IPS-18c (cell line): ENCODE data around the gene SRPK3.
A peak's percentile ranks its signal among the peaks of the same experiment; 100 is the strongest.
"Not testable (repeated sequence)": the region's sequence is repeated elsewhere in the genome, so short reads cannot be mapped to it uniquely, and the experiment has no call there.

Experiments used
- H3K4me3 ChIP-seq: 2 replicates; pipeline ENCODE4 v1.7.0; 2013; ENCODE audit warnings: low read depth, mild to moderate bottlenecking, low read length, moderate library complexity; ENCODE audit not compliant: insufficient read depth
- H3K9me3 ChIP-seq: one replicate; pipeline ENCODE4 v1.6.1; 2013; ENCODE audit warnings: mild to moderate bottlenecking, low read length, moderate library complexity; ENCODE audit not compliant: control insufficient read depth, insufficient read depth

The SRPK3 gene

DNA sequence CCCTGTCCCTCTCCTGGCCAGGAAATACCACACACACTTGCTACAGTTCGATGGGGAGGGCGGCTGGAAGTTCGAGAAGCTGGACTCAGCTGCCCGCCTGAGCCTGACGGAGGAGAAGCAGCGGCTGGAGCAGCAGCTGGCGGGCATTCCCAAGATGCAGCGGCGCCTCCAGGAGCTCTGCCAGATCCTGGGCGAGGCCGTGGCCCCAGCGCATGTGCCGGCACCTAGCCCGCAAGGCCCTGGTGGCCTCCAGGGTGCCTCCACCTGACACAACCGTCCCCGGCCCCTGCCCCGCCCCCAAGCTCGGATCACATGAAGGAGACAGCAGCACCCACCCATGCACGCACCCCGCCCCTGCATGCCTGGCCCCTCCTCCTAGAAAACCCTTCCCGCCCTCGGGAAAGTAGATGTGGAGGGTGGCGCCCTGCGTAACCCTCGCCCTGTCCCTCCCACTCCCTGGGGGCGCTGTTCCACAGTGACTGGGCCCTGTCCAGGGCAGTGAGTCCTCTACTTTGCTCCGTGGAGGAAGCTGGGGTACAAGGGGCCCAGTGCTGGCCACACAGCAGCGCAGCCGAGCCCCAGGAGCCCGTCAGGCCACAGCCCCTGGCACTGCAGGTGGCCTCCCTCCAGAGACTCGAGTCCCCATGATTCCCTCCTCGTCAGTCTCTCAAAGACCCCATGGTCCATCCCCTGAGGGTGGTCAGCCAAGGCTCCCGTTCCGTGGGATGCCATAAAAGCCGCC, 37.2 kb upstream of the SRPK3 start:
- H3K9me3 ChIP-seq = not testable (repeated sequence)
- peak overlapping the region; percentile 40 for H3K4me3 ChIP-seq

DNA sequence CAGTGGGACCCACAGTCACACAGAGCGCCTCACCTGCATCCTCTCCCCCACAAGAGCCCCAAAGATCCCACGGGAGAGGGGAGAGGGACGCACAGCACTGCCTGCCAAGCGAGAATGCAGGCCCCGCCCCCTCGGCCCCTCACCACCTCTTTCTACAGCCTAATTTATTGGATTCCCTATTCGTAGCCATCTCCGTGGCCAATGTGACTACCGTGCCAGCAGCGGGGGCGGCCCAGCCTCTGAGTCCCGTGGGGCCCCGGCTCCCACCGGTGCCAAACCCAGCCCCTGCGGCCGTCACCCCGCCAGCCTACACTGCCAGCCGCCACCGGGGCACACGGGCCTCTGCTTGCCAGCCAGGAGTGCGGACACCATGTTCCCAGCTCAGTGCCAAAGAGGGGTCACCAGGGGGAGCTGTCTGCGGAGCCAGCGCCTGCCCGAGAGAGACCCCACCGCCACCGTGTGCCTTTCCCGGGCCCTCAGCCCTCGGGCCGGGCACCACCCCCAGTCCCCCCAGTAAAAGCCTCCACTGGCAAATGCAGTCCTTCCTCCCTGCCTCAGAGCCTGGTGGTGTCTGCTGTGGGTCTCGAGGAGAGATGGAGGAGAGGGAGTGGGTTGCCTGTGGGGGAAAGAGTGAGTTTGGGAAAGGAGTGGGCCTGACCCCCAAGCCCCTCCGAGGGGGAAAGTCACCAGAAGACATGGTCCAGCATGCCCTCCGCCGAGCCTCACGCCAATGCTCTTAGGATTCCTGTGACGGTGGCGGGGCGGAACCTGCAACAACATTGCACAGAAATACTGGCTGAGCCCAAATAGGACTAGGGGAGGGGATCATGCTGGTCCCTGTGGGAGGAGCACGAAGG, 36.4 kb upstream of the SRPK3 start:
- H3K4me3 ChIP-seq = peak overlapping the region; percentile 40
- H3K9me3 ChIP-seq = no peaks in the 10 kb centered on the region

DNA sequence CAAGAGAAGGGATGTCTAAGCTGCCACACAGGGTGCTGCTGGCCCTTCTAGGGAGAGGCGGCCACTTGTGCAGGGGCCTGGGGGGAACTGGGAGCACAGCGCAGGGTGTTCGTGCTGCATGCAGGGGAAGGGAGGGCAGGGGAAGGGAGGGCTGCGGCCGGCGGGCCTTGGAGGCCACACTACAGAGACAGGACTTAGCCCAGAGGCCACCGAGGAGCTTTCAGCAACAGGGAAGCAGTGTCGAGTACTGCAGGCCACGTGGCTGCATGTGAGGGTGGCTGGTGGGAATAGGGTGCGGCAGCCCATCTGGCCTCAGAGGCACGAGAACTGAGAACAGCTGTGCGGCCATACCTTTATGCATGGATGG, 35.8 kb upstream of the SRPK3 start:
- H3K9me3 ChIP-seq, H3K4me3 ChIP-seq: not testable (repeated sequence)

DNA sequence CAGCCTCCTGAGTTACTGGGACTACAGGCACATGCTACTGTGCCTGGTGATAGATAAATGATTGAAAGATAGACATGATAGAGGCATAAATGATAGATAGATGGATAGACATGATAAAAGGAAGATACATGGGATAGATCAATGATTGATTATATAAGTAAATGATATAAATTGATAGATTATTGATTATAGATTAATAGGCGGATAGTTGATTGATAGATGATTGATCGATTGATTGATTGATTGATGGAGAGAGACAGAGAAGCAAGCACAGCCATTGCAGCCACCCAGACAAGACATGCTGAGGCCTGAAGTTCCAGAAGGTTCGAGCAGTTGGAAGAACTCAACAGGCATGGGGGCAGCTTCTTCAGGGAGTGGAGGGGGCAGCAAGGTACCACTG, 34.5 kb upstream of the SRPK3 start:
- Histone ChIP-seq H3K9me3 (peaks cover 3% of the 10 kb centered on the region), H3K4me3 (no peak overlapping the region)

DNA sequence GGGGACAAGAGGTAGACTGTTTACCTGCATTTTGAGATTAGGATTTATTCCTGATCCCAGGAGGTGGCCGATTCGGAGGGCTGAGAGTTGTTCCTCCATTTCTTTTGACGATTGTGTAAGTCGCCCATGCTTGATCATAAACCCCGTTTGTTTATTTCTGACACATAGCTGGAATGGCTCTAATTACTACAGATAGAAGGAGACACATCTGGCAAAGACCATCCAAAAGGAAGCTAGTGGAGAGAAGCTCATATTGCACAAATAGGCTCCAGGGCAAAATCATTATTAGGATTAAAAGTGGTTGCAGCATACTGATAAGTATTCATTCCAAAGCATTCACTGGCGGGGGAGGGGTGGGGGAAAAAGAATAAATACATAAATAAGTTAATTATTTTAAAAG, 33.9 kb upstream of the SRPK3 start:
- not testable (repeated sequence) for H3K4me3 ChIP-seq, H3K9me3 ChIP-seq

GRCh38 chrX:153749017-153749416, 31.8 kb upstream of the SRPK3 start:
- not testable (repeated sequence) for H3K9me3 ChIP-seq, H3K4me3 ChIP-seq

GRCh38 chrX:153750127-153750774, 30.6 kb upstream of the SRPK3 start:
- Histone ChIP-seq H3K4me3 (no peak overlapping the region), H3K9me3 (peaks cover 7% of the 10 kb centered on the region)

DNA sequence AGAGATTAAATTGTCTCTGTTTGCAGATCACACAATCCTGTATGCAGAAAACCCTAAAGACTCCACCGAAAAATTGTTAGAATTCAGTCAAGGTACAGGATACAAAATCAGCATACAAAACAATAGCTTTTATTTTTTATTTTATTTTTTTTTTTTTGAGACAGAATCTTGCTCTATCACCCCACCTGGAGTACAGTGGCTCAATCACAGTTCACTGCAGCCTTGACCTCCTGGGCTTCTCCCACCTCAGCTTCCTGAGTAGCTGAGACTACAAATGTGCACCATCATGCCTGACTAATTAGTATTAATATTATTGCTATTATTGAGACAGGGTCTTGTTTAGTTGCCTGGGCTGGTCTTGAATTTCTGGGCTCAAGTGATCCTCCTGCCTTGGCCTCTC, 25.7 kb upstream of the SRPK3 start:
- no peak overlapping the region for H3K4me3 ChIP-seq
- H3K9me3 ChIP-seq = peaks cover 7% of the 10 kb centered on the region

- no peak overlapping the region for H3K4me3 ChIP-seq
- H3K9me3 ChIP-seq = peaks cover 15% of the 10 kb centered on the region
Measured at GRCh38 chrX:153761863-153762262, 19.0 kb upstream of the SRPK3 start.

DNA sequence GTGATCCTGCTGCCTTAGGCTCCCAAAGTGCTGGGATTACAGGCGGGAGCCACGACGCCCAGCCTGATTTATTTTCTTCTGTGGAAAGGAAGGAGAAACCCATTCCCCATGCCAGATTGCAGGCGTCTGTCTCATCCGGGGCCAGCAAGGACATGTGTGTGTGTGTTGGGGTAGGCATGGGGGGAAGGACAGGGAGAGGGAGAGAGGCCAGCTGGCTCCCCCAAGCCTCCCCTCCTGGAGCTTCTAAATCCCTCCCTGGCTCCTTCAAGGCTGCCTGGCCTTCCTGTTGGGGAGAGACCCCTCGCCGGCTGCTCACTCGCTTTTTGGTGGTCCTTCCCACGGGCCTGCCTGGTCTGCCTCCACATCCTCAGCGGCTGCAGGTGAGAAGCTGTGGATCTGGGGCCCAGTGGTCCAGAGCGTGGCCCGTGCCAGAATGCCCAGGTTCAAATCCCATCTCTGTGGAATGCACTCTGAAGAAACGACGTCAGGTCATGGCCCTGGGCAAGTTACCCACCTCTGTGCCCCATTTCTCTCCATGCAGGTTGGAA, 18.1 kb upstream of the SRPK3 start:
- peaks cover 15% of the 10 kb centered on the region for H3K9me3 ChIP-seq
- no peak overlapping the region for H3K4me3 ChIP-seq

- Histone ChIP-seq H3K4me3 (no peak overlapping the region), H3K9me3 (peaks cover 18% of the 10 kb centered on the region)
Measured at GRCh38 chrX:153763298-153763932, 17.4 kb upstream of the SRPK3 start.

- Histone ChIP-seq H3K9me3 (peaks cover 22% of the 10 kb centered on the region), H3K4me3 (no peak within 1 kb of the TSS; the same call in 1 of the 2 replicates)
Measured at GRCh38 chrX:153763989-153764755, 16.7 kb upstream of the SRPK3 start, which contains the start of gene PLXNB3. Gene PLXNB3, plus strand, starts transcription at chrX:153764249. Its CDS starts 1,287 bp downstream, at chrX:153765536.

GRCh38 chrX:153764786-153765137, 16.1 kb upstream of the SRPK3 start:
- Histone ChIP-seq H3K9me3 (peaks cover 24% of the 10 kb centered on the region), H3K4me3 (no peak overlapping the region)

DNA sequence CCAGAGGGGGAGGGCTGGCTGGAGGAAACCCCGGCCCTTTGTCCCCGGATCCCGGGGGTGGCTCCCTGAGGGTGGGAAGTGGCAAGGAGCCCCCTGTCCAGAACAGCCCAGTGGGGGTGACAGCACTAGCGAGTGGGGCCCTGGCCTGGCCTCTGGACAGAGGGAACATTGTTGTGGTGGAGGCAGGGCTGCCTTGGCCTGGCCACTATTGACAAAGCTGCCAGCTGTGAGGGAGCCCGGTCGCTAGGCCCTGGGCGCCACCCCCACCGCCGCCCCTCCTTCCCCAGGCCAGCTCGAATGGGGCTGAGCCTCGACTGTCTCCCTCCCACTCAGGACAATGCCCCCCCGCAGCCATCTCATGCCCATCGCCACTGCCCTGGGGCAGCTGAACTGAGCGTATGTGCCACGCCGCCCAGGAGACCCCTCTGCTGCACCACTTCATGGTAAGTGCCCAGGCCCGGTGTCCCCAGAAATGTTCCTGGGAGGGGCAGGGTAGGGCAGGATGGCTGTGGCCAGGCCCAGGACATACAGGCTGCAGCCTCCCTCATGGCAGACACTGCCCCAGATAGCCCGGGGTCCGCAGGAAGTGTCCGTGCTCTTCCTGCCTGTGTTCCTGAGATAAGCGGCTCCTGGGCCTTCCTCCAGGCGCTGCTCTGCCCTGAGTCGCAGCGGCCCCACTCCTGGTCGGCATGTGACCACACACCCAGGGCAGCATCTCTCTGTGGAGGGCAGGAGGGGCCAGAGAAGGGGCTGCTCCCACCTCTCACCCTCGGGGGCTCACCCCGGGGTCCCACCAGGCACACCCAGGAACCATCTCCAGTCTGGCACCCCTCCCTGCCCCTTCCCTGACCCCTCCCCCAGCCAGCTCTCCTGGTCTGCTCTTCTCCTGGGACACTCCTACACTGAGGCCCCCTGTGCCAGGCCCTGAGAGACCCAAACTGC, 15.4 kb upstream of the SRPK3 start:
- no peak overlapping the region for H3K4me3 ChIP-seq

DNA sequence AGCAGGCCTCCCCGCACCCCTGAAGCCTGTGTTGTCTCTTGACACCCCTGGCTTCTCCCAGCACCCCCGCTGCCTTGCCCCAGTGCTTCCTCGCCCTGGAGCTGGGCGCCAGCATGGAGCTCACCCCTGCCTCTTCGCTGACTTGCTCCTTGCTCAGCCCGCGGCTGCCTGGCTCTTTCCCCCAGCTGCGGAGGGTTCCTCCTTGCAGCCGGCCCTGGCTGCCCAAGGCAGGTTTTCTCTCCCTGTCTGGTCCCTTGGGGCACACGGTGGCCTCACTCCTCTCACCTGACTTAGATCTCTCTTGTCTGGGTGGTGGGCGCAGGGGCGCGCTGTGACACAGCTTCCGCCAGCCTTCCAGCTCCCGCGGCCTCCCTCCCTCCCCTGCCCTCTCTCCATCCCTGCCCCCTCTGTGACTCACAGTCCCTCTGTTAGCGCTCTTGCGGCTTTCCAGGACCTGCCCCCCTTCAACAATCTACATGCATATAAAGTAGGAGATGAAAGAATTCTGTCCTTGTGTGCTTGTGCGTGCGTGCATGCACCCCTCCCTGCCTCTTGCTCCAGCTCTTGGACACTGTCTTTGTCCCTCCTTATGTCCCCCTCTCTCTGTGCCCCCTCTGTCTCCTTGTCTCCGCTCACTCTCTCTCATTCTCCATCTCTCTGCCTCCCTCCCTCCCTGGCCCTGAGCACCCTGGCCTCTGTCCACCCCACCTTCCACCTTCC, 14.6 kb upstream of the SRPK3 start:
- Histone ChIP-seq H3K9me3 (peaks cover 29% of the 10 kb centered on the region), H3K4me3 (no peak overlapping the region; the same call in 1 of the 2 replicates)

More for the DNA sequence above, 15.4 kb upstream of the SRPK3 start:
- H3K9me3 ChIP-seq = peaks cover 27% of the 10 kb centered on the region
